Head of caudate nucleus (tissue), 42 donors: ENCODE results near the gene PSMD8.
"Not testable (repeated sequence)": the region's sequence is repeated elsewhere in the genome, so short reads cannot be mapped to it uniquely, and the experiment has no call there.

ENCODE experiments used
- DNase-seq, 42 donors: peaks; one replicate each; pipeline versions ENCODE4 v3.0.0 to v3.0.0-alpha.2; 2020 to 2021; ENCODE audit warnings: mixed read lengths in 7 of 42
- intact Hi-C: fragments of 100-400 bp; cut with DNase I; formaldehyde crosslinking; loops from one replicate; pipeline ENCODE4 v1.15.0; 2022

Gene PSMD8

GRCh38 chr19:38424272-38424671 is 49.9 kb downstream of the PSMD8 start:
- intact Hi-C loops = no loop called here
- no peak for DNase-seq

GRCh38 chr19:38425222-38425809 is 50.9 kb downstream of the PSMD8 start:
- DNase-seq = no peak
- intact Hi-C loops = no loop called here

GRCh38 chr19:38425810-38426466 is 51.6 kb downstream of the PSMD8 start, which contains the start of gene RASGRP4:
Gene RASGRP4 (minus strand): TSS chr19:38426219. CDS start chr19:38426091, 128 bp downstream.
- intact Hi-C loops = no loop called here
- DNase-seq = peak in 28 of 42 donors; percentile 4 to 55 (median 29)

GRCh38 chr19:38427035-38427677 is 52.8 kb downstream of the PSMD8 start:
- intact Hi-C loops = not testable (repeated sequence)

GRCh38 chr19:38429055-38429810 is 54.9 kb downstream of the PSMD8 start:
- intact Hi-C loops = no loop called here
- no peak for DNase-seq

More at GRCh38 chr19:38427035-38427677, 52.8 kb downstream of the PSMD8 start:
- DNase-seq = not testable (repeated sequence)

- intact Hi-C loops = no loop called here
- DNase-seq = no peak
Measured at GRCh38 chr19:38429811-38430156, 55.4 kb downstream of the PSMD8 start.

GRCh38 chr19:38430931-38431330 is 56.6 kb downstream of the PSMD8 start:
- no peak for DNase-seq
- intact Hi-C loops = no loop called here

GRCh38 chr19:38433268-38433733 is 58.9 kb downstream of the PSMD8 start, which contains the start of gene RYR1:
Gene RYR1 (plus strand): TSS chr19:38433691. CDS start chr19:38433830, 139 bp downstream.
- intact Hi-C loops = no loop called here
- peak; percentile 31 to 81 (median 65) for DNase-seq
